ENCODE results near the gene TMEM250.
"Not testable (repeated sequence)": the region's sequence is repeated elsewhere in the genome, so short reads cannot be mapped to it uniquely, and the experiment has no call there.

TMEM250 gene

DNA sequence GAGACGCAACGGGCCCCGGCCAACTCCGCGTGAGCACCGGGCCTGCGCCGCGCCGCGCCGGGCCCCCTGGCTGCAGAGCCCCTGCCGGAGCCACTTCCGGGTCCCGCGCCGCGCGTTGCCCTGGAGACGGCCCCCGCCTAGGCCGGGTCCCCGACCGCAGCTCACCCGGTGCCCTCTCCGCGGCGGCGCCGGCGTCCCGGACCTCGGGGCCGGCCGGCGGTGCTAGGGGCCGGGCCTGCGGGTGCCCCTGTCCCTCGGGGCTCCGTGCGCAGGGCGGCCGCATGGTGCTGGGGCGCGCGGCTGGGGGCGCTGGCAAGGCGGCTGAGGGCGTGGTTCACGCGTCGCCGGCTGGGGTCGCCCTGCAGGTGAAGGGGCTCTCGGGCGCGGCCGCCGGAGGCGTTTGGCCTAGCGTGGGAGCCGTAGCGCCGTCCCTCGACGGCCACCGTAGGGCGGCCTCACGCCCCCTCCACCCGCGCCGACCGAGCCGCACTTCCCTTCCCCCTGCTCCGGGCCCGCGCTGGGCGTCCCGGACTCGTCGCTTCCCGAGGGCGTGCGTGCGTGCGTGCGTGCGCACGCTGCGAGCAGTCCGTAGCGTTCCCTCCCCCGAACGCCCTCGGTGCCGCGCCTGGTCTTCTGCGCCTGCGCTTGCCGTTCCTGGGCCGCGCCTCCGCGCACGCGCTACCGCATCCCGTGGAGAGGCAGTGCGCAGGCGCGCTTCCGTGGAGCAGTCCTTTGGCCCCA, at the start of gene TMEM250:
Gene TMEM250 (minus strand): TSS at position 556 of the 741 bp plus-strand sequence. CDS start 1,975 bp downstream, outside the sequence.
- DNase-seq: peak; percentile 96

- DNase-seq: no peak
Measured at GRCh38 chr9:136163248-136163850, 44.7 kb upstream of the TMEM250 start.

DNA sequence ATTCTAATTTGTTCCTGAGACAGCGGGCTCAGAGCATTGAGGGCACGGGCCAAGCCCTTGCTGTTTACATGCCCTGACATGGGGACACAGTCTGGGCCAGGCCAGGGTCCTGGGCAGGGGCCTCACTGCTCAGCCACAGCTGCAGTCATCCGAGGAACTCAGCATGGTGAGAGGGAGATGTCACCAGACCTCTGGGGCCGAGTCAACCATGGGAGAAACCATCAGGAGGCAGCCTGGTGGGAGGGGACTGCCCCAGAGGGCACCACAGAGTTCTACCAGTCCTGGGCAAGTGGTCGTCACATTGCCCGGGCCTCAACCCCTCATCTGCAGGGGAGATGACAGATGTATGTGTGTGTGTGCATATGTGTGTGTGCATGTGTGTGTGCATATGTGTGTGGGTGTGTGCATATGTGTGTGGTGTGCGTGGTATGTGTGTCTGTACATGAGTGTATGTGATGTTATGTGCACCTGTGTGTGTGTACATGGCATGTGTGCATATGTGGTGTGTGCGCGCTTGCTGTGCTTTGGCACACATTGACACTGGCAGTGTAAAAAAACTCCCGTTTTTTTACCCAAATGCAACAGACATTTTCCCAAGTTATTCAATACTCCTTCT, 42.4 kb upstream of the TMEM250 start:
- DNase-seq: no peak

DNA sequence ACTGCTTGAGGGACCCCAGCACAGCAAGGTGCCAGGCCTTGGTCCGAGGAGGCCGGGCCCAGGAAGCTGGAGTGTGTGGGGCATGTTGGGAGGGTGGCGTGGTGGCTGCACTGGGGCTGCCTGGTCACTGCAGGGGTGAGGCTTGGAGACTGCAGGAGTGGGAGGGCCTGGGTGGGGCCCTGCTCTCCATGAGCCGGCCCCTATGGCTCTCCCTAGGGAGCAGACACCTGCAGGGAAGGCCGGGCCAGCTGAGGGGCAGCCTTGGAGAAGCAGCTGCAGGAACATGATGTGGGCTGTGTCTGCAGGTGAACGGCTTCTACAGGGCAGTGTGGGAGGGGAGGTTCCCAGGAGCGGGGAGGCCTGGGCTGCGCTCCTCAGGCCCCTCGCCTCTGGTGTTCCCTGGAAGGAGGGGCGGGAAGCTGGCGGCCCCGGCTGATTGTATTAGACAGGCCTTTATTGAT, 41.7 kb upstream of the TMEM250 start:
- DNase-seq: no peak

GRCh38 chr9:136159851-136160250, 41.2 kb upstream of the TMEM250 start:
- DNase-seq: no peak

GRCh38 chr9:136157477-136158265, 39.0 kb upstream of the TMEM250 start:
- no peak for DNase-seq

DNA sequence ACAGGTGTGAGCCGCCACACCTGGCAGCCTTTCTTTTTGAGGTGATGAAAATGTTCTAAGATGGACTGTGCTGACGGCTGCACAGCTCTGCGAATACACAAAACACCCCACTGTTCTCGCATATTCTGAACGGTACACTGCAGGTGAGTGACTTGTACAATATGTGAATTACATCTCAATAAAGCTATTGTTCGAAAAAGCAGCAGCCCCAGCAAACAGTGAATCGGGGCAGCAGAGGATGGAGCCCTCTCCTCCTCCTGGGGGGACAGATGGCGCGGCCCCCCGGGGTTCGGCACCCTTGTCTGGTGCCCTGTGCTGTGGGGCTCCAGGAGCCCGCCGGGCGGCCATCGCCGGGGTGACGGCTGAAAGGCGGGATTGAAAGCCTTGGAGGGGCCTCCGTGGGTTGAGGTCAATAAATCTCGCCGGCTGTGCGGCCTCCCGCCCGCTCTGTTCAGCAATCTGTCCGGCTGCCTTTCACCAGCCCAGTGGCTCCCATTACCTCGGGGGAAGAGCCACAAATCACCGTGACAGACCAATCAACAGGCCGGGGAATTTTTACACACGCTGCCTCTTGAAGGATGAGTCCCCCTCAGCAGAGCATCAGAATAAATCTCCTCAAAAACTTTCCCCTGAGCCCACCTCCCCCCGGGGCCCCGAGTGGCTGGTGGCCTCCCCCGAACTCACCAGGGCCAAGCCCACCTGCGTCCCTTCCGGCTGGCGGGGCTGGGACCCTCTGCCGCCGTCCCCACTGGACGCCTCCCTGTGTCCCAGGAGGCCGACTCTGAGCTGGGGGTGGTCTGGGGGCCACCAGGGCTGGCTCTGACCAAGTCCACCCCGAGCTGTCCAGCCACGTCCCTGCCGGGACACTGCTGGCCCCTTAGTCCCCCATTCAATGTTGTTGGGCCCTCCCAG, 37.8 kb upstream of the TMEM250 start:
- no peak for DNase-seq

DNA sequence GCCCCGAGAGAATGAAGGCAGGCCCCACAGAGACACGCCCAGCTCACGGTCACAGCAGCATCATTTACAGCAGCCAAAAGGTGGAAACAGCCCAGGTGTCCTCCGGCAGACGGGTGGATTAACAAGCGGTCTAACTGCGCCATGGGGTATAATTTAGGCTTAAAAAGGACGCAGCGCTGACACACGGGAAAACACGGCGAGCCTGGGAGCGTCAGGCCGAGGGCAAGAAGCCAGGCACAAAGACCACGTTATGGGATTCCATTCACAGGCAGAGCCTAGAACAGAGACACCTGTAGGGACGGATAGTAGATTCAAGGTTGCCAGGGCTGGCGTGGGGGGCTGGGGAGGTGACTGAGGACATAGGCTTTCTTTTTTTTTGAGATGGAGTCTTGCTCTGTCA, 36.9 kb upstream of the TMEM250 start:
- no peak for DNase-seq

DNA sequence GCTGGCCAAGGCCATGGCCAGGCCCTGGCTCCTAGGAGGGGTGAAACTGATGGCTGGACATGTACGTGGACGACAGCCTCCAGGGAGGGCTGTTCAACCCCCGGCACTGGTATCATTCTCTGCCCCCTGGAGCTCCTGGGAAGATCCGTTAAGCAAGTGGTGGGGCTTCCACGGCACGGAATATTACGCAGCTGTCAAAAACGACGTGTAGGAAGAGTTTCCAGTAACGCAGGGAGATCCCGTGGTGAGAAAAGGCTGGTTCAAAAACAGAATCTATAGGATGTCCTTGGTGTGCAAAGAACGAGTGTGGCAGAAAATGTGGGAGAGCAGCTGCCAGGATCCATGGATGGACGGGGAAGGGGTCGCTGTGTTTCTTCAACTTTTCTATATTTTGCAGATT, 36.3 kb upstream of the TMEM250 start:
- no peak for DNase-seq

GRCh38 chr9:136153381-136154065, 34.8 kb upstream of the TMEM250 start:
- no peak for DNase-seq

- DNase-seq: no peak
Measured at GRCh38 chr9:136152931-136153330, 34.3 kb upstream of the TMEM250 start.

GRCh38 chr9:136152543-136152866, 33.8 kb upstream of the TMEM250 start:
- no peak for DNase-seq

DNA sequence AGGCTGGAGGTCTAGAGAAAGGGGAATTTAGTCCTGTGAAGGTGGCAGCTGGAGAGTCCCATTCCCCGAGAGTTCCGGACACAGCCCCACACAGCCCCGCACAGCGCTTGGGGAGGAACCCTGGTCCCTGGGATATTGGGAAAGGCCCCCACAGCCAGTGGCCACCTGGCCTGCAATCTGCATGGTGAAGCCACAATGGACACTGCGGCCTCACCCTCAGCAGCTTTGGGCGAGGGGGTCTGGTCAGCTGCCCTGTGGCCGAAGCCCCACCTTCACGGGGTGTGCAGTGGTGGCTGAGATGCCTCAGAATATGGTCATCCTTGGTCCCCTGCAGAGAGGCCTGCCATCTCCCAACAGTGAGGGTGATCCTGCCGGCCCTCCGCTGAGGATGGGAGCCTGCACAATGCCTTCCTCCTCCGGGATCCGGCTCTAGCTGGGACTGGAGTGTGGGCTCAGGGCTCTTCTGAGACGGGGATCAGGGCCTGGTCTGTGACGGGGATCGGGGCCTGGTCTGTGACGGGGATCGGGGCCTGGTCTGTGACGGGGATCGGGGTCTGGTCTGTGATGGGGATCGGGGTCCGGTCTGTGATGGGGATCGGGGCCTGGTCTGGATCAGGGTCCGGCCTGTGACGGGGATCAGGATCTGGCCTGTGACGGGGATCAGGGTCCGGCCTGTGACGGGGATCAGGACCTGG, 33.3 kb upstream of the TMEM250 start:
- no peak for DNase-seq

DNA sequence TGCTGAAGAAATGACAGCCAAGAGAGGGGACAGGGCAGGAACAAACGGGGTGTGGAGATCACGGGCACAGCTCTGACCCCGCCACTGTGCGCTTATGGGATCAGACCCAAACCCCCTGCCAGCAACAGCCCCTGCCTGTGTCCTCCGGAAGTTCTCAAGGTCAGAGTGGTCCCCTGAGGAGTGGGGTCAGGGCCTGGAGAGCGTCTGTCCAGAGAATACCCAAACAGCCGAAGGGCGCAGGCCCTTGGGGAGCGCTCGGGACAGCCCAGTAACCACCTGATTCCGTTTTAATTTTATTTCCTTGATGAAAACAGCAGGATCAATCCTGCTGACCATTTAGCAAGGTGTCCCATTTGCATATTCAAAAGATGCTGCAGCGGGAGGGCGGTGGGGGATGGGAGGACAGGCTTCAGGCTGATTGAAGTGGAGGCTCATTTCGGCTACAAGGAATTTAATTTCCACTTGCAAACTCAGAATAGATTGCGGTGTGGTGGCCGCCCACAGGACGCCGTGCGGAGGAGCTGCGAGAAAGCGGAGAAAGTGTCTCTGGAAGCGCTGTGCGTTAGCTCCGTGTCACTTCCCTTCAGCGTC, 32.6 kb upstream of the TMEM250 start:
- no peak for DNase-seq

GRCh38 chr9:136150664-136151213, 32.1 kb upstream of the TMEM250 start:
- DNase-seq: not testable (repeated sequence)

DNA sequence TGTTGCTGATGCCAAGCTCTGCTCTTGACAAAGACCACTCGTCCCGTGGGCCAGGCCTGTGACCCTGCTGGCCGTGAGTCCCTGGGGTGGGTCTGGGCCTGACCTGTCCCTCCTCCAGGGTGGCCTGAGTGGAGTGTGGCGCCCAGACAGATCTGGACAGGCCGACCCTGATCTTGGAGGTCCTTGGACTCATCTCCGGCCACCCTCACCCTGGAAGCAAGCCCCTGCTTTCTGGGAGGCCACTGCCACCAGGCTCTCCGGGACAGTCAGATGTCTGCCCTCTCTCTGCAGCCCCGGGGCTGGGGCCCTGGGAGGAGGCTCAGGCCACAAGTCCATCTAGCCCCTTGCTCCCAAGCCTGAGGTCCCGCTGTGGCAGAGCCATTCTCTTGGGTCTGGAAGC, 31.2 kb upstream of the TMEM250 start:
- DNase-seq: no peak

DNA sequence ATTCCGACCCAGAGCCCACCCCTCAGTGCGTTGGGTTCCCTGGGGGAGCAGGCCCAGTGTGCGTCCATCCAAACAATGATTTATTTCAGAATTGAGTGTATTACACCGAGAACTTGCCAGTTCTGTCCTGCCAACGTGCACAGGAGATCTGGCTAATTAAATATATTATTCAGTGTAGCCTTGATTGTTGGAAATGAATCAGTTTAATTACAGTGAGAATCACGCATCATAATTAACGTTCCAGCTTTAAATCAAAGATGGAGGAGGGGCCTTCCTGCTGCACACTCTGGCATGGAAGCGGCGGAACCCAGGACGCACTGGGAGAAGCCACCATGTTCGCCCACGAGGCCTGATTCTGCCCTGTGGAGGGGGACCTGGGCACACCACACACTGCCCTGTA, 30.7 kb upstream of the TMEM250 start:
- DNase-seq: no peak

DNA sequence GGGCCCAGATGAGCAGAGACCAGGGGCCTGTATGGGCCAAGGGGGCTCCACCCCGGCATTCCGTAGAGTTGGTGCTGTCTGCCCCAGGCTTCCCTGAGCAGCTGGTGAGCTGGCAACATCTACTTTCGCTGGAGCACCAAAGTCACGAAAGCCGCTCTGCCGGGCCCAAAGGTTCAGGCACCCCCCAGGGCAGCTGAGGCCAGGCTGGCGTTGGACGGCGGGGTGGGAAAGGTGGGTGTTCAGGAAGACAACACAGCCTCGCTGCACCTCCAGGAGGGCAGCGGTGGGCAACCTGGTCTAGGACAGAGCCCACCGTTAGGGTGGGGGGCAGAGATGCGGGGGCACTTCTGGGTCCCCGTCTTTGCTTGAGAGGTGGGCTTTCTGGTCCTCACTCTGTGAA, 30.1 kb upstream of the TMEM250 start:
- no peak for DNase-seq

GRCh38 chr9:136147890-136148714, 29.4 kb upstream of the TMEM250 start:
- no peak for DNase-seq
